ENCODE data around the gene MAP1B.
"Not testable (repeated sequence)": the region's sequence is repeated elsewhere in the genome, so short reads cannot be mapped to it uniquely, and the experiment has no call there.

MAP1B gene

GRCh38 chr5:72161951-72162350 is 54.7 kb downstream of the MAP1B start:
- DNase-seq (ENCODE audit: low read depth, low spot score): no peak

- DNase-seq (ENCODE audit: low read depth, low spot score): no peak
Observed at GRCh38 chr5:72163349-72163983, 56.2 kb downstream of the MAP1B start.

- peak; percentile 43 for DNase-seq (ENCODE audit: low read depth, low spot score)
Observed at GRCh38 chr5:72166070-72166979, 59.0 kb downstream of the MAP1B start.

GRCh38 chr5:72167257-72167656 is 60.0 kb downstream of the MAP1B start:
- DNase-seq (ENCODE audit: low read depth, low spot score): no peak

GRCh38 chr5:72167804-72168203 is 60.5 kb downstream of the MAP1B start:
- DNase-seq (ENCODE audit: low read depth, low spot score): no peak

- DNase-seq (ENCODE audit: low read depth, low spot score): no peak
Observed at GRCh38 chr5:72170101-72170500, 62.8 kb downstream of the MAP1B start.

- not testable (repeated sequence) for DNase-seq (ENCODE audit: low read depth, low spot score)
Observed at GRCh38 chr5:72171181-72171580, 63.9 kb downstream of the MAP1B start.

- DNase-seq (ENCODE audit: low read depth, low spot score): no peak
Observed at GRCh38 chr5:72171667-72172066, 64.4 kb downstream of the MAP1B start.

GRCh38 chr5:72172786-72173185 is 65.5 kb downstream of the MAP1B start:
- DNase-seq (ENCODE audit: low read depth, low spot score): no peak

GRCh38 chr5:72177538-72177937 is 70.3 kb downstream of the MAP1B start:
- no peak for DNase-seq (ENCODE audit: low read depth, low spot score)

- peak; percentile 70 for DNase-seq (ENCODE audit: low read depth, low spot score)
Observed at GRCh38 chr5:72179028-72179815, 71.9 kb downstream of the MAP1B start.

GRCh38 chr5:72179816-72180440 is 72.7 kb downstream of the MAP1B start:
- DNase-seq (ENCODE audit: low read depth, low spot score): no peak

- DNase-seq (ENCODE audit: low read depth, low spot score): no peak
Observed at GRCh38 chr5:72180925-72181324, 73.7 kb downstream of the MAP1B start.

GRCh38 chr5:72182686-72183085 is 75.4 kb downstream of the MAP1B start:
- no peak for DNase-seq (ENCODE audit: low read depth, low spot score)

- no peak for DNase-seq (ENCODE audit: low read depth, low spot score)
Observed at GRCh38 chr5:72183101-72183520, 75.8 kb downstream of the MAP1B start.

- DNase-seq (ENCODE audit: low read depth, low spot score): no peak
Observed at GRCh38 chr5:72184408-72184807, 77.1 kb downstream of the MAP1B start.

- no peak for DNase-seq (ENCODE audit: low read depth, low spot score)
Observed at GRCh38 chr5:72185496-72186329, 78.4 kb downstream of the MAP1B start.

- DNase-seq (ENCODE audit: low read depth, low spot score): no peak
Observed at GRCh38 chr5:72187388-72188075, 80.3 kb downstream of the MAP1B start.

GRCh38 chr5:72188166-72188565 is 80.9 kb downstream of the MAP1B start:
- DNase-seq (ENCODE audit: low read depth, low spot score): no peak

GRCh38 chr5:72189146-72189545 is 81.9 kb downstream of the MAP1B start:
- DNase-seq (ENCODE audit: low read depth, low spot score): no peak
